Transverse colon (tissue), 4 donors: ENCODE measurements around the gene OXTR. TPM values are rescaled to one million over a fixed set of nuclear protein-coding genes. Genes with fewer than 3 reads are reported as not detected.

ENCODE experiments used
- DNase-seq: peaks from one replicate; pipeline ENCODE4 v3.0.0-alpha.2; 2019
- H3K27ac ChIP-seq, 4 donors: fragments of 200-600 bp; sonication (generic); 2 replicates each; pipeline ENCODE4 v1.5.1; 2016 to 2018; ENCODE audit warnings: inconsistent platforms in 4 of 4
- H3K27me3 ChIP-seq: fragments of 200-600 bp; sonication (generic); 2 replicates; pipeline ENCODE4 v1.5.1; 2017; ENCODE audit warnings: inconsistent platforms
- H3K36me3 ChIP-seq, 4 donors: fragments of 200-600 bp; sonication (generic); 2 replicates each; pipeline ENCODE4 v1.5.1; 2017 to 2019; ENCODE audit warnings: inconsistent platforms in 4 of 4
- H3K4me1 ChIP-seq, 4 donors: fragments of 200-600 bp; sonication (generic); 2 replicates each; pipeline ENCODE4 v1.5.1; 2017 to 2020; ENCODE audit warnings: inconsistent platforms in 4 of 4
- H3K4me3 ChIP-seq, 4 donors: fragments of 200-600 bp; sonication (generic); 1 replicate in 1 of 4; 2 replicates in 3 of 4; pipeline versions ENCODE4 v1.5.1 to v1.6.1; 2017 to 2019; ENCODE audit warnings: inconsistent platforms in 4 of 4
- H3K9me3 ChIP-seq, 2 donors: fragments of 200-600 bp; sonication (generic); 2 replicates each; pipeline ENCODE4 v1.5.1; 2017 to 2019; ENCODE audit warnings: inconsistent platforms in 2 of 2
- EP300 ChIP-seq: sonication (generic); formaldehyde crosslinking; IDR thresholded peaks from one replicate; pipeline ENCODE4 v1.6.1; 2017; ENCODE audit warnings: antibody characterized with exemption, low read depth
- POLR2A ChIP-seq: fragments of 450-650 bp; IDR thresholded peaks from one replicate; pipeline ENCODE4 v1.6.1; 2016; ENCODE audit warnings: antibody characterized with exemption, mild to moderate bottlenecking, moderate library complexity
- POLR2AphosphoS5 ChIP-seq, 3 donors: sonication (generic); formaldehyde crosslinking; IDR thresholded peaks; one replicate each; pipeline ENCODE4 v1.6.1; 2016; ENCODE audit warnings: antibody characterized with exemption in 3 of 3
- WGBS, 2 donors: methylation state at CpG; one replicate each; pipeline ENCODE4 v1.1.5; 2018; ENCODE audit warnings: low coverage in 1 of 2; 5-methylcytosine and 5-hydroxymethylcytosine counted together
- in situ Hi-C, 4 donors: fragments of 200-750 bp; cut with MboI; loops; one replicate each; pipeline versions ENCODE4 v1.15.0 to v1.15.1; 2017; ENCODE audit warnings: low sequenced_read_pairs in 3 of 4, low pct_ligation_motif_present in 1 of 4, low pct_unique_long_range_greater_than_20kb in 1 of 4
- intact Hi-C: fragments of 100-400 bp; cut with DNase I; formaldehyde crosslinking; loops from one replicate; pipeline ENCODE4 v1.15.1; 2023; ENCODE audit warnings: low total_unique reads
- total RNA-seq, 4 donors: library from RNA; depleted of rRNA; stranded (reverse); fragments of >200 nt; gene quantifications; one replicate each; pipeline ENCODE4 v1.1.0, GENCODE V29; 2016
- TF ChIP-seq, protein P1 (sequence below), 5 experiments: fragments of 200-600 bp in 3 of 5; fragments of 450-650 bp in 2 of 5; sonication (generic) in 3 of 5; IDR thresholded peaks; 1 replicate in 2 of 5; 2 replicates in 3 of 5; pipeline ENCODE4 v1.5.1; 2016 to 2017; ENCODE audit warnings: antibody characterized with exemption in 5 of 5, inconsistent platforms in 3 of 5, mild to moderate bottlenecking in 2 of 5, moderate library complexity in 1 of 5

Gene OXTR
- total RNA-seq, 4 donors from 2014 or later, result 0.27 to 1.1 TPM; not detected in 2

DNA sequence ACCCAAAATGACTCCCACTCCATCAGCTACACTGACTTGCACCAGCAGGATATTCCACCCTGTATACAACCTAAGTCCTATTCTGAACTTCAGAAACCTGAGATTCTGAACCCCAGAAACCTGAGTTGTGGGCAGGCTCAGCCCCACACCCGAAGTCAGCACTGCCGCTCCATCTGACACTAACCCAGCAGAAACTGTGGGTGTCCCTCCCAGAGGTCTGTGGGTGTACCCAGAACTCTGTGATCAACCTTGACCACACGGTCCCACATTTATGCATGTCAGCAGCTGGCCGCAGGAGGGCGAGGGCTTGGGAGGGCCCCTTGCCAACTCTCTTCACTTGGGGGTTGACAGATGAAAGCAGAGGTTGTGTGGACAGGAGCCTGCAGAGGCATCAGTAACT, 9.3 kb downstream of the OXTR start:
- no peak for DNase-seq
- H3K9me3 ChIP-seq, result no peaks in the 10 kb centered on the region
- TF ChIP-seq POLR2A (no peak), POLR2AphosphoS5 (IDR thresholded peaks at IDR 0.05) (no peak), EP300 (no peak)
- TF ChIP-seq, protein P1, sequence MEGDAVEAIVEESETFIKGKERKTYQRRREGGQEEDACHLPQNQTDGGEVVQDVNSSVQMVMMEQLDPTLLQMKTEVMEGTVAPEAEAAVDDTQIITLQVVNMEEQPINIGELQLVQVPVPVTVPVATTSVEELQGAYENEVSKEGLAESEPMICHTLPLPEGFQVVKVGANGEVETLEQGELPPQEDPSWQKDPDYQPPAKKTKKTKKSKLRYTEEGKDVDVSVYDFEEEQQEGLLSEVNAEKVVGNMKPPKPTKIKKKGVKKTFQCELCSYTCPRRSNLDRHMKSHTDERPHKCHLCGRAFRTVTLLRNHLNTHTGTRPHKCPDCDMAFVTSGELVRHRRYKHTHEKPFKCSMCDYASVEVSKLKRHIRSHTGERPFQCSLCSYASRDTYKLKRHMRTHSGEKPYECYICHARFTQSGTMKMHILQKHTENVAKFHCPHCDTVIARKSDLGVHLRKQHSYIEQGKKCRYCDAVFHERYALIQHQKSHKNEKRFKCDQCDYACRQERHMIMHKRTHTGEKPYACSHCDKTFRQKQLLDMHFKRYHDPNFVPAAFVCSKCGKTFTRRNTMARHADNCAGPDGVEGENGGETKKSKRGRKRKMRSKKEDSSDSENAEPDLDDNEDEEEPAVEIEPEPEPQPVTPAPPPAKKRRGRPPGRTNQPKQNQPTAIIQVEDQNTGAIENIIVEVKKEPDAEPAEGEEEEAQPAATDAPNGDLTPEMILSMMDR (IDR thresholded peaks at IDR 0.05), result no peak
- intact Hi-C loops, result no loop called here
- H3K36me3 ChIP-seq, result no peaks in the 10 kb centered on the region
- 89 to 100% methylated on average over 2 to 5 of the region's 5 CpGs for WGBS, 2 donors
- no peak overlapping the region for H3K4me3 ChIP-seq
- H3K4me1 ChIP-seq, result no peaks in the 10 kb centered on the region
- in situ Hi-C loops, result no loop called here
- H3K27ac ChIP-seq, result no peak overlapping the region
- no peaks in the 10 kb centered on the region for H3K27me3 ChIP-seq

DNA sequence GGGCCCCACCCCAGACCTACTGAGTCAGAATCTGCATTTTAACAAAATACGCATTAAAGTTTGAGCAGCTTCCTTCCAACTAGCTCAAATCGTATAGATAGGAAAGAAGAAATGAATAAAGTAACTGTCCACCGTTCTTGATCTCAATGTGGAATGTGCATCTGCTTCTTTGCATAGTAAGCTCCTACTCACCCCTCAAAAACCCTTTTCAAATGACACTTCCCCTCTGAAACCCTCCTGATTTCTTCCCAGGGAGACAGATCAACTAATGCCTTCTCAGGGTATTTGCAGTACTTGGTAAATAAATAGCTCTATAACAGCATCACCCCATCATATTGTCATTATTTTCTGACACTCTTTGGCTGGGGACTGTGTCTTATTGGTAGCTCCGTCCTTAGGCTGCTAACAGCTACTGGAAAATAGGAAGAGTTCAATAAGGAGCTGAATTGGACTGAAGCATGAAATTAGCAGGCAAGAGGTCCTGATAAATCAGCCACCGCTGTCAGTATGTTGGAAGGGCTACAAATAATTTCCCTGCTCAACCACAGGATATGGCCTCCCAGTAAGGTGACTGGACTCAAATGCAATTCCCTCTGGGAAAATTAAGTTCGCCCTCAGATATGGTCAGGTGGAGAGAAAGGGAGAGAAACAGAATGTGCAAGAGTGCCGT, 10.2 kb downstream of the OXTR start:
- no peaks in the 10 kb centered on the region for H3K4me1 ChIP-seq
- H3K9me3 ChIP-seq, result no peaks in the 10 kb centered on the region
- H3K27ac ChIP-seq, result no peak overlapping the region
- in situ Hi-C loops (no loop called here), intact Hi-C loops (no loop called here)
- no peak for TF ChIP-seq EP300
- TF ChIP-seq POLR2A, result no peak
- TF ChIP-seq, protein P1 (IDR thresholded peaks at IDR 0.05), result no peak
- no peak for TF ChIP-seq POLR2AphosphoS5 (IDR thresholded peaks at IDR 0.05)
- H3K36me3 ChIP-seq, result no peaks in the 10 kb centered on the region
- no peak for DNase-seq
- H3K4me3 ChIP-seq, result no peak overlapping the region
- 80 to 87% methylated on average over 6 to 7 of the region's 7 CpGs for WGBS, 2 donors
- no peaks in the 10 kb centered on the region for H3K27me3 ChIP-seq

DNA sequence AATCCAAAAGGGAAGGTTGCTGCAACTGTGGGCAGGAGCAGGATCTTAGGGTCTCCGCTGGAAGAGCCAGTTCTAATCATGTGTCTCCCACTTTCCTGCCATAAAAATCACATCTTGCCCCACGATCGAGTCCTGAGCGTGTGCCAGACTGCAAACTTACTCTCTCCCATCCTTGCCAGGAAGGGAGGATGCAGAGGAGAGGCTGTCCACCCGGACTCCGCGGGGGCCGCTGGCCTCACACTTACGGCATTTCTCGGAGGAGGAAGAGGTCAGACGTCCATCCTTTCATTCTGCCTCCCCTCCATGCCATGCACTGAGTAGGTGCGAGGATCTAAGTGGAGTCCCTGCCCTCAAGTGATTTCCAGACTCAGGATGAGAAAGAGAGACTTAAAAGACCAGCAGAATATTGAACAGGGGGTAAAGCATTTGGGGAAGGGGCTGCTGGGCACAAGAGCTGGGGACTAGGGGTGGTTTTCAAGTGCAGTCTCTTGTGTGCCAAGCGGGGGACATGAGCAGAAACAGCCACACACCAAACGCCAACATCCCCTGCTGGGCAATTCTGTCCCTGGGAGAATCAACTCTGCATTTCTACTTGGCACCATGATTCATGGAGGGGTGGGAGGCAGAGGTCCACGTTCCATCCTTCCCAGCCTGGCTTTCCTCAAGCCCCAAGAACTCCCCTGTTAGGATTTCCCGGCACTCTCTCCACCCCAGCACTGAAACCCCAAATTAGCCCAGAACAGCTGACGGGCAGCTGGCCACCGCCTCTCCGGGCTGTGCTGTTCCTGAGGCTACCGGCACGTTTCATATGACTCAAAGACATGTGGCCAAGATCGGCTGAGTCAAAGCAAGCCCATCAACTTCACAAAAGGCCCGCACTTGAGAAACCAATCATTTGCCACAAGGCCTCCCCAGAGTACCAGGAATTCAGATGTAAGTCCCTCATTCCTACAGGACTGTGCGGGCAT, 11.6 kb downstream of the OXTR start:
- DNase-seq, result no peak
- Histone ChIP-seq H3K4me1 (no peaks in the 10 kb centered on the region), H3K27ac (no peak overlapping the region), H3K27me3 (no peaks in the 10 kb centered on the region), H3K9me3 (no peaks in the 10 kb centered on the region), H3K4me3 (no peak overlapping the region), H3K36me3 (no peaks in the 10 kb centered on the region)
- TF ChIP-seq POLR2A (no peak), EP300 (no peak), POLR2AphosphoS5 (IDR thresholded peaks at IDR 0.05) (no peak)
- TF ChIP-seq, protein P1 (IDR thresholded peaks at IDR 0.05), result no peak
- WGBS, 2 donors, result 82 to 100% methylated on average over 3 to 24 of the region's 24 CpGs
- intact Hi-C loops, result no loop called here
- in situ Hi-C loops, result no loop called here

DNA sequence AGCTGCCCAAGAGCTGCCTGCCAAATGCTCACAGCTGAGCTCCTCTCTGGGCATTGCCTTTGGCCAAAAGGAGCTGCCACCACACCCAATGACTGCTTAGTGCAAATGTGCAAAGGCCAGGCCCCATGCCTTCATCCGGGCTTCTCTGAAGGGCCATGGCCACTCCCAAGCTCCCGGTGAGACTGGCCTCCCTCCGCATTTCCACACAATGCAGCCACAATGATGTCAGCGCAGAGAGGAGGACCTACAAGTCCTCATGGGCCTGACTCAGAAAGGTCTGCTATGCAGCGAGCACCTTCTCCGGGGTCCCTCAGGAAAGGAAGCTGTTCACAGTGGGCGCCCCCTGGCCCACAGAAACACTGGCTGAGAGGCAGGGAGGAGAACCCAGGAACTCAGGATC, 12.7 kb downstream of the OXTR start:
- 87% methylated on average over 7 of the region's 7 CpGs; no CpG with 5 or more reads in 1 of the 2 donors for WGBS, 2 donors
- no peaks in the 10 kb centered on the region for H3K9me3 ChIP-seq
- H3K36me3 ChIP-seq, result no peaks in the 10 kb centered on the region
- no peak for TF ChIP-seq EP300
- TF ChIP-seq, protein P1 (IDR thresholded peaks at IDR 0.05), result no peak
- TF ChIP-seq POLR2A, result no peak
- no peak for TF ChIP-seq POLR2AphosphoS5 (IDR thresholded peaks at IDR 0.05)
- intact Hi-C loops (no loop called here), in situ Hi-C loops (no loop called here)
- no peak overlapping the region for H3K4me3 ChIP-seq
- no peaks in the 10 kb centered on the region for H3K27me3 ChIP-seq
- H3K4me1 ChIP-seq, result no peaks in the 10 kb centered on the region
- DNase-seq, result no peak
- H3K27ac ChIP-seq, result no peak overlapping the region
